ENCODE results near the gene PPFIA2.

Gene PPFIA2

GRCh38 chr12:81558031-81558430 is 201.1 kb downstream of the PPFIA2 start:
- DNase-seq = no peak

GRCh38 chr12:81546811-81547210 is 212.3 kb downstream of the PPFIA2 start:
- peak in 1 of 56 donors; percentile 1 for DNase-seq

GRCh38 chr12:81543621-81544139 is 215.5 kb downstream of the PPFIA2 start:
- no peak for DNase-seq

- DNase-seq = no peak
Observed at GRCh38 chr12:81542065-81543010, 216.8 kb downstream of the PPFIA2 start.

GRCh38 chr12:81541121-81541520 is 218.0 kb downstream of the PPFIA2 start:
- DNase-seq = no peak

- no peak for DNase-seq
Observed at GRCh38 chr12:81539279-81539678, 219.9 kb downstream of the PPFIA2 start.

- no peak for DNase-seq
Observed at GRCh38 chr12:81533054-81533453, 226.1 kb downstream of the PPFIA2 start.

- no peak for DNase-seq
Observed at GRCh38 chr12:81530352-81530751, 228.8 kb downstream of the PPFIA2 start.

- DNase-seq = no peak
Observed at GRCh38 chr12:81520064-81520945, 238.8 kb downstream of the PPFIA2 start.

GRCh38 chr12:81518638-81519037 is 240.5 kb downstream of the PPFIA2 start:
- no peak for DNase-seq

GRCh38 chr12:81517296-81517695 is 241.9 kb downstream of the PPFIA2 start:
- DNase-seq = no peak

GRCh38 chr12:81502912-81503695 is 256.0 kb downstream of the PPFIA2 start:
- no peak for DNase-seq

- DNase-seq = no peak
Observed at GRCh38 chr12:81500788-81501187, 258.4 kb downstream of the PPFIA2 start.

GRCh38 chr12:81499809-81500208 is 259.3 kb downstream of the PPFIA2 start:
- no peak for DNase-seq

GRCh38 chr12:81492131-81492720 is 266.9 kb downstream of the PPFIA2 start:
- no peak for DNase-seq

GRCh38 chr12:81472934-81473333 is 286.2 kb downstream of the PPFIA2 start:
- no peak for DNase-seq

GRCh38 chr12:81470923-81471322 is 288.2 kb downstream of the PPFIA2 start:
- no peak for DNase-seq

- peak in 11 of 56 donors; percentile 1 to 52 (median 13) for DNase-seq
Observed at GRCh38 chr12:81468206-81468605, 290.9 kb downstream of the PPFIA2 start.

- DNase-seq = no peak
Observed at GRCh38 chr12:81465876-81466275, 293.3 kb downstream of the PPFIA2 start.

GRCh38 chr12:81465191-81465590 is 294.0 kb downstream of the PPFIA2 start:
- no peak for DNase-seq

- no peak for DNase-seq
Observed at GRCh38 chr12:81461163-81461562, 298.0 kb downstream of the PPFIA2 start.
